Vagina (tissue), 2 donors: ENCODE data around the gene DNAJB1. TPM values are rescaled to one million over a fixed set of nuclear protein-coding genes. Genes with fewer than 3 reads are reported as not detected.
"Not testable (repeated sequence)": the region's sequence is repeated elsewhere in the genome, so short reads cannot be mapped to it uniquely, and the experiment has no call there.

Experiments used
- DNase-seq, 2 donors: peaks; one replicate each; pipeline ENCODE4 v3.0.0-alpha.2; 2017; ENCODE audit errors: extremely low spot score in 2 of 2
- H3K27ac ChIP-seq: fragments of 200-600 bp; sonication (generic); one replicate; pipeline ENCODE4 v1.5.1; 2019
- H3K27me3 ChIP-seq: fragments of 200-600 bp; sonication (generic); one replicate; pipeline ENCODE4 v1.5.1; 2019
- H3K36me3 ChIP-seq, 2 donors: fragments of 200-600 bp; sonication (generic); one replicate each; pipeline ENCODE4 v1.5.1; 2017 to 2019
- H3K4me1 ChIP-seq: fragments of 200-600 bp; sonication (generic); one replicate; pipeline ENCODE4 v1.5.1; 2019
- H3K4me3 ChIP-seq, 2 donors: fragments of 200-600 bp; sonication (generic); 1 replicate in 1 of 2; 2 replicates in 1 of 2; pipeline ENCODE4 v1.5.1; 2016 to 2019
- H3K9me3 ChIP-seq: fragments of 200-600 bp; sonication (generic); one replicate; pipeline ENCODE4 v1.5.1; 2019
- POLR2A ChIP-seq, 2 donors: fragments of 450-650 bp; IDR thresholded peaks; one replicate each; pipeline ENCODE4 v1.6.1; 2017; ENCODE audit warnings: antibody characterized with exemption in 2 of 2, mild to moderate bottlenecking in 2 of 2, moderate library complexity in 2 of 2
- POLR2AphosphoS5 ChIP-seq, 2 donors: sonication (generic); formaldehyde crosslinking; IDR thresholded peaks; one replicate each; pipeline ENCODE4 v1.9.0; 2017; ENCODE audit warnings: antibody characterized with exemption in 2 of 2, mild to moderate bottlenecking in 2 of 2, low read depth in 1 of 2; ENCODE audit not compliant: insufficient read depth in 1 of 2
- intact Hi-C: fragments of 100-400 bp; cut with DNase I; formaldehyde crosslinking; loops from one replicate; pipeline ENCODE4 v1.15.1; 2023
- total RNA-seq: library from RNA; depleted of rRNA; stranded (reverse); fragments of >200 nt; gene quantifications from one replicate; pipeline ENCODE4 v1.2.3, GENCODE V29; 2016
- TF ChIP-seq, protein P1 (sequence below), 3 experiments: fragments of 450-650 bp in 2 of 3; fragments of 200-600 bp in 1 of 3; sonication (generic) in 1 of 3; IDR thresholded peaks; one replicate each; pipeline ENCODE4 v1.5.1; 2017 to 2019; ENCODE audit warnings: antibody characterized with exemption in 3 of 3, mild to moderate bottlenecking in 2 of 3, moderate library complexity in 2 of 3

Gene DNAJB1
- total RNA-seq, 1 donor from 2014 or later = 164 TPM

DNA sequence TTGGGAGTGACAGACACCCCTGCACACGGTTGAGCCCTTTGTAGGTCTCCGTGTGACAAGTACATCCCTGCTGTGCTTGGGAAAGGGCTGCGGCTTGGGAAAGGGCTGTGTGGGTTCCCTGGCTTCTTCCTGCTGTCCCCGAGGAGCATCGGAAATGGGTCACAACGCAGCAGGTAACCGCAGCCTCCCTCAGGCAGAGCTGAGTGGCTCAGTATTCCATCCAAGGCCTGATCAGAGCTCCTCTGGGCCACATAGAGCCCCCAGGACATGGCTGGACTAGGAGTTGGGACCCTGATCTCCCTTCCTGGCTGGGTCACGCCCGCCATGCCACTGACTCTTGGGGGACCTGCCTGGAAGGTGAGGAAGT, 27.5 kb upstream of the DNAJB1 start:
- Histone ChIP-seq H3K36me3 (no peaks in the 10 kb centered on the region), H3K27ac (peak overlapping the region; percentile 21), H3K27me3 (no peaks in the 10 kb centered on the region), H3K4me1 (peaks cover 50% of the 10 kb centered on the region), H3K4me3 (no peak overlapping the region), H3K9me3 (no peaks in the 10 kb centered on the region)
- TF ChIP-seq POLR2AphosphoS5 (IDR thresholded peaks at IDR 0.05; ENCODE audit: insufficient read depth in 1 of 2, low read depth in 1 of 2) (no peak), POLR2A (IDR thresholded peaks at IDR 0.05) (no peak)
- TF ChIP-seq, protein P1, sequence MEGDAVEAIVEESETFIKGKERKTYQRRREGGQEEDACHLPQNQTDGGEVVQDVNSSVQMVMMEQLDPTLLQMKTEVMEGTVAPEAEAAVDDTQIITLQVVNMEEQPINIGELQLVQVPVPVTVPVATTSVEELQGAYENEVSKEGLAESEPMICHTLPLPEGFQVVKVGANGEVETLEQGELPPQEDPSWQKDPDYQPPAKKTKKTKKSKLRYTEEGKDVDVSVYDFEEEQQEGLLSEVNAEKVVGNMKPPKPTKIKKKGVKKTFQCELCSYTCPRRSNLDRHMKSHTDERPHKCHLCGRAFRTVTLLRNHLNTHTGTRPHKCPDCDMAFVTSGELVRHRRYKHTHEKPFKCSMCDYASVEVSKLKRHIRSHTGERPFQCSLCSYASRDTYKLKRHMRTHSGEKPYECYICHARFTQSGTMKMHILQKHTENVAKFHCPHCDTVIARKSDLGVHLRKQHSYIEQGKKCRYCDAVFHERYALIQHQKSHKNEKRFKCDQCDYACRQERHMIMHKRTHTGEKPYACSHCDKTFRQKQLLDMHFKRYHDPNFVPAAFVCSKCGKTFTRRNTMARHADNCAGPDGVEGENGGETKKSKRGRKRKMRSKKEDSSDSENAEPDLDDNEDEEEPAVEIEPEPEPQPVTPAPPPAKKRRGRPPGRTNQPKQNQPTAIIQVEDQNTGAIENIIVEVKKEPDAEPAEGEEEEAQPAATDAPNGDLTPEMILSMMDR (IDR thresholded peaks at IDR 0.05) = no peak
- intact Hi-C loops = no loop called here
- DNase-seq = no peak

DNA sequence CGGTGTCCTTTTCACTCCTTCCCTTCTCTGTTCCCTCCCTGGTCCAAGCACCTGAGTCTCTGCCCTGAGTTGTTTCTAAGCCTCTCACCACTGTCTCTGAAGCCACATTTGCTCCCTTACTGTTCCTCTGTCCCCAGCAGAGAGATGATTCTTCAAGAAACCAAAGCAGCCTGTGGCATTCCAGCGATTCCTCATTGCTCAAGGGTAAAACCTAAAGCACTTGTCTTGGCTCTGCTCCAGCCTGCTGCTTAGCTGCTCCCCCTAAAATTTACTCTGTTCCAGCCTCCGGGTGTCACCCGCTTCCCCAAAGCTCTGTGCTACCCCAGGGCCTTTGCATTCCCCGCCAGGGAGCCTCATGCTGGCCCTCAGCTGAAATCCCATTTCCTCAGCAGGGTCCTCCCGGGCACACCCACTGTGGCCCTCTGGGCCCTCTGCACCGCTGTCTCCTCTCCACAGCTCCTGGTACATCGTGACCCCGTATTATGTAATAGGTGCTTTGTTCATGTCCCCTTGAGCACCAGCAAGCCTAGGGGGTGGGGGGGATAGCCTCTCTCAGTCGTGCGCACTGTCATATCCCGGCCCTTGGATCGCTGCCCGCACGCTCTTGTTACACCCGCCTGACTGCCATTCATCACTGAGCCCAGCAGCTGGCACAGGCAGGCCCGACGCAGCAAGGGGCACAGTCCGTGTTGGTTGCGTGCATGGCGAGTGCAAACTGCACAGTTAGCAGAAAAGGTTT, 26.9 kb upstream of the DNAJB1 start:
- H3K4me3 ChIP-seq = no peak overlapping the region
- no peak for DNase-seq
- H3K27me3 ChIP-seq = no peaks in the 10 kb centered on the region
- intact Hi-C loops = no loop called here
- H3K27ac ChIP-seq = peak overlapping the region; percentile 21
- H3K9me3 ChIP-seq = no peaks in the 10 kb centered on the region
- peaks cover 44% of the 10 kb centered on the region for H3K4me1 ChIP-seq
- no peaks in the 10 kb centered on the region for H3K36me3 ChIP-seq
- TF ChIP-seq, protein P1 (IDR thresholded peaks at IDR 0.05) = no peak
- TF ChIP-seq POLR2A (IDR thresholded peaks at IDR 0.05) (no peak), POLR2AphosphoS5 (IDR thresholded peaks at IDR 0.05; ENCODE audit: insufficient read depth in 1 of 2, low read depth in 1 of 2) (no peak)

DNA sequence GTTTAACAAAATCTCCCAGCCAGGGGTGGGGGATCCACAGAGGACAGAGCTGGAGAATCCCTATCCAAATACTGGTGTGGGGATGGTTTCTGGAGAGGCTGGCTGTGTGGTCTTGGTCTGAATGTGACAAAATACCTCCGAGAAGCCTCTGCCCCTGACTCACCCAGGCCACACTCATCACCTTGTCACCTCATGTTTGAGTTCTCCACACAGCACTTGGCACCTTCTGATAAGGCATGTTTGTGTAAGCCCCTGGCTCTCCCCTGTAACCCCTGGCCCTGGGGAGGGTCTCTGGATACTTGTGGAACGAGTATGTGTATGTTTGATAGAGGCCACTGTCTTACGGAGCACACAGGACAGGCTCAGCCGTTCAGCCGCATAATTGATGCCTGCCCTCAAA, 25.9 kb upstream of the DNAJB1 start:
- Histone ChIP-seq H3K27me3 (no peaks in the 10 kb centered on the region), H3K9me3 (no peaks in the 10 kb centered on the region), H3K27ac (peak overlapping the region; percentile 46), H3K36me3 (no peaks in the 10 kb centered on the region), H3K4me3 (no peak overlapping the region), H3K4me1 (peaks cover 36% of the 10 kb centered on the region)
- intact Hi-C loops = no loop called here
- no peak for DNase-seq
- TF ChIP-seq, protein P1 (IDR thresholded peaks at IDR 0.05) = no peak
- TF ChIP-seq POLR2AphosphoS5 (IDR thresholded peaks at IDR 0.05; ENCODE audit: insufficient read depth in 1 of 2, low read depth in 1 of 2) (no peak), POLR2A (IDR thresholded peaks at IDR 0.05) (no peak)

DNA sequence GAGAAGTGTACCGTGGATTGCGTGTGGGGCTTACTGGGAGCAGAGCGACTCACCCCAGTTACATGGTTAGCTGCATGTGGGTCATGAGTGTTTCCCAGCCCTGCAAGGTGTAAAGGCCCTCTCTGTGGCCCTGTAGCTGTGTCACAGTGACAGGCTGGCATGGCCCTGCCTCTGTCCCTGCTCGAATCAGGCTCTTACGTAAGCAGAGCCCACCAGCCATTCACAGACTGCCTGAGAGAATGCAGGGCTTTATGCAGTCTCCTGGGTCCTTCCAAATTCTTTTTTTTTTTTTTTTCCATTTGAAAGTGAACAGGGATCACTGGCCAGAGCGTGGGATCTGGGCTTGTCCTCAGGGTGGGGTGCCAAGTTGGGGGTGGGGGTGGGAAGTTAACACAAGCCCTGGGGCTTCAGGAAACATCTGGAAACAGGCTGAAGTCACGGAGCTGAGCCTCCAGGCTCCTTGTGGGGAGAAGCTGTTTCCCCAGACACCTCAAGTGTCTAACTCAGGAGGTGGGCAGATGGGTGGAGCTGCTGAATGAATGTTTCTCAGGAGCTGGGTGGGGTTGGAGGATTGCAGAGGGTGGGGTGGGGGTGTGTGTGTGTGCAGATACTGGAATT, 24.6 kb upstream of the DNAJB1 start:
- Histone ChIP-seq H3K27me3 (no peaks in the 10 kb centered on the region), H3K27ac (peak overlapping the region; percentile 61), H3K9me3 (no peaks in the 10 kb centered on the region), H3K4me3 (no peak overlapping the region), H3K36me3 (no peaks in the 10 kb centered on the region), H3K4me1 (peaks cover 42% of the 10 kb centered on the region)
- TF ChIP-seq POLR2AphosphoS5 (IDR thresholded peaks at IDR 0.05; ENCODE audit: insufficient read depth in 1 of 2, low read depth in 1 of 2) = no peak
- no peak for TF ChIP-seq POLR2A (IDR thresholded peaks at IDR 0.05)
- TF ChIP-seq, protein P1 (IDR thresholded peaks at IDR 0.05) = no peak
- DNase-seq = no peak
- intact Hi-C loops = no loop called here

DNA sequence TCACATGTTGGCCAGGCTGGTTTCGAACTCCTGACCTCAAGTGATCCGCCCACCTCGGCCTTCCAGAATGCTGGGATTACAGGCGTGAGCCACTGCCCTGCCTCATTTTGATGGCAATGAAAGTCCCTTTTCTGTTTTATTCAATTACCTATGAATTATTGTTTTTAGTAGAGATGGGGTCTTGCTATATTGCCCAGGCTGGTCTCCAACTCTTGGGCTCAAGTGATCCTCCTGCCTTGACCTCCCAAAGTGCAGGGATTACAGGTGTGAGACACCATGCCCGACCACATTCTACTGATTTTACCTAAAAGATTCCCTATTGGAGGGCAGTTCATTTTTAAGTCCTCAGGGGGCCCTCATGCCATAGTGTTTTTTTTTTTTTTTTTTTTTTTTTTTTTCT, 23.8 kb upstream of the DNAJB1 start:
- H3K36me3 ChIP-seq, H3K9me3 ChIP-seq, H3K27me3 ChIP-seq, intact Hi-C loops, DNase-seq, H3K27ac ChIP-seq, H3K4me3 ChIP-seq: not testable (repeated sequence)
- peaks cover 51% of the 10 kb centered on the region for H3K4me1 ChIP-seq
